ENCODE results near the gene SLC8A2.
A peak's percentile ranks its signal among the peaks of the same experiment; 100 is the strongest.

The SLC8A2 gene

DNA sequence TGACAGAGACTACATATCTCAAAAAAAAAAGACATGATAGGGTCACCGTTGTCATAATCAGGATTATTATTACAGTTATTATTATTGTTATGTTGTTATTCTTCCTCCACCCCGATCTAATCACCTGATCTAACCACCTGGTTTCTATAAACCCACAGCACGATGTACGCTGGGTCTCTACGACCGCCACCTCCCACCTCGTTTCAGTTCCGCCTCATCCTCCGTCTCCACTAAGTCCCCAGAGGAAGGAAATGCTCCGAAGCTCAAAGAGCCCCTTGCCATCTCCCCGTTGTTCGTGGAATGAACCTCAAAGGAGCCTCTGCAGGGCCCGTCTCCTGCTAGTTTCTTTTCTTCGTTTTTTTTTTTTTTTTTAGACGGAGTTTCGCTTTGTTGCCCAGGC lies 36.5 kb downstream of the SLC8A2 start:
- Histone ChIP-seq H3K4me1 (ENCODE audit: control insufficient read depth, insufficient read depth, low read length) (peaks cover 3% of the 10 kb centered on the region; the same call in 1 of the 2 replicates), H3K27me3 (ENCODE audit: control insufficient read depth, insufficient read depth, low read length) (peaks cover 14% of the 10 kb centered on the region), H3K9me3 (ENCODE audit: control insufficient read depth, insufficient read depth, low read length) (no peaks in the 10 kb centered on the region), H3K27ac (ENCODE audit: low read depth, low read length) (no peak overlapping the region), H3K36me3 (ENCODE audit: control insufficient read depth, insufficient read depth, low read length) (no peaks in the 10 kb centered on the region), H3K9ac (ENCODE audit: low read depth, low read length) (no peak overlapping the region), H3K4me3 (ENCODE audit: low read depth, low read length) (no peak overlapping the region)

DNA sequence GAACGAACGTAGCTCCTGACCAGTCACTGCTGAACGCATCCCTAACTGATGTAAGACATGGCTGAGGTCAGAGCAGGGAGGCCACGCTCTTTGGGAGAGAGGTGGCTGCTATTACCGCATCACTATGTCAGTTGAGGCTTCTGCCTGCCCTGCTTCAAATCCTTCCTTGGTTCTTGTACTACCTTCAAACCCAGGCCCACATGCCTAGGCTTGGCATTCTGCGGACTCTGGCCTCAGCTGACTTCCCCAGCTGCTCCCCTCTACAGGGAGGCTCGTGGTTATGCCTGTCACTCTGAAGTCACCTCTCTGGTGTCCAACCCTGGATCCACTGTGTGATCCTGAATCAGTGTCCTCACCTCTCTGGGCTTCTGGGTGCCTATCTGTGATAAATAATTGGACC lies 37.6 kb downstream of the SLC8A2 start:
- H3K36me3 ChIP-seq (ENCODE audit: control insufficient read depth, insufficient read depth, low read length) = no peaks in the 10 kb centered on the region
- H3K4me1 ChIP-seq (ENCODE audit: control insufficient read depth, insufficient read depth, low read length) = peaks cover 6% of the 10 kb centered on the region
- no peak overlapping the region for H3K4me3 ChIP-seq (ENCODE audit: low read depth, low read length)
- H3K27ac ChIP-seq (ENCODE audit: low read depth, low read length) = no peak overlapping the region
- H3K27me3 ChIP-seq (ENCODE audit: control insufficient read depth, insufficient read depth, low read length) = peaks cover 25% of the 10 kb centered on the region
- H3K9ac ChIP-seq (ENCODE audit: low read depth, low read length) = no peak overlapping the region
- H3K9me3 ChIP-seq (ENCODE audit: control insufficient read depth, insufficient read depth, low read length) = no peaks in the 10 kb centered on the region

DNA sequence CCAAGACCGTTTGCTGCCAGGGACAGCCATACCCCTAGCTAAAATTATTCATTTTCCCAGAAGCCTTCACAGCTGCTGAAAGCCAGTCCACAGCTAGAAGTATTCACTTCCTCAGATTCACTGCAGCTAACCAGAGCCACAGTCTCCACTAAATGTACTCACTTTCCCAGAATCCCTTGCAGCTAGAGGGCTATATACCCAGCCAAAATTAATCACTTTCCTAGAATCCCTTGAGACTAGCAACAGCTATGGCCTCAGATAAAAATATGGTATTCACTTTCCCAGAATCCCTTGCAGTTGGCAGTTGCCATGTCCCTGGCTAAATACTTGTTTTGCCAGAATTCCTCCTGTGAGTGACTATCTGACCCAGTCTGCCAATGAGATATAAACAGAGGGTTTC lies 38.6 kb downstream of the SLC8A2 start:
- H3K9ac ChIP-seq (ENCODE audit: low read depth, low read length) = no peak overlapping the region
- H3K27ac ChIP-seq (ENCODE audit: low read depth, low read length) = no peak overlapping the region
- no peaks in the 10 kb centered on the region for H3K9me3 ChIP-seq (ENCODE audit: control insufficient read depth, insufficient read depth, low read length)
- no peak overlapping the region for H3K4me3 ChIP-seq (ENCODE audit: low read depth, low read length)
- H3K4me1 ChIP-seq (ENCODE audit: control insufficient read depth, insufficient read depth, low read length) = peaks cover 9% of the 10 kb centered on the region
- no peaks in the 10 kb centered on the region for H3K36me3 ChIP-seq (ENCODE audit: control insufficient read depth, insufficient read depth, low read length)
- peaks cover 27% of the 10 kb centered on the region for H3K27me3 ChIP-seq (ENCODE audit: control insufficient read depth, insufficient read depth, low read length)

DNA sequence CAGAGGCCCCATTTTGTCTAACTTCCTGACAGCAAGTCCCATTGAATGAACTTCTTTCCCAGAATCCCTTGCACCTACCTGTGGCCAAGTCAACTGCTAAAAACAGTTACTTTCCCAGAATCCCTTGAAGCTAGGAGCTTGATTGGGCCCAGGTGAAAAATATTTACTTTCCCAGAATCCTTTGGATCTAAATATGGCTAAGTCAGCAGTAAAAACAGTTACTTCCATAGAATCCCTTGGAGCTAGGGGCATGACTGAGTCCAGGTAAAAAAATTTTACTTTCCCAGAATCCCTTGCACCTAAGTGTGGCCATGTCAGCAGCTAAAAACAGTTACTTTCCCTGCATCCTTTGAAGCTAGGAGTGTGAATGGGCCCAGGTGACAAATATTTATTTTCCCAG lies 39.2 kb downstream of the SLC8A2 start:
- no peaks in the 10 kb centered on the region for H3K9me3 ChIP-seq (ENCODE audit: control insufficient read depth, insufficient read depth, low read length)
- H3K4me1 ChIP-seq (ENCODE audit: control insufficient read depth, insufficient read depth, low read length) = peaks cover 13% of the 10 kb centered on the region
- peaks cover 27% of the 10 kb centered on the region for H3K27me3 ChIP-seq (ENCODE audit: control insufficient read depth, insufficient read depth, low read length)
- H3K9ac ChIP-seq (ENCODE audit: low read depth, low read length) = no peak overlapping the region
- no peak overlapping the region for H3K4me3 ChIP-seq (ENCODE audit: low read depth, low read length)
- H3K36me3 ChIP-seq (ENCODE audit: control insufficient read depth, insufficient read depth, low read length) = no peaks in the 10 kb centered on the region
- no peak overlapping the region for H3K27ac ChIP-seq (ENCODE audit: low read depth, low read length)

DNA sequence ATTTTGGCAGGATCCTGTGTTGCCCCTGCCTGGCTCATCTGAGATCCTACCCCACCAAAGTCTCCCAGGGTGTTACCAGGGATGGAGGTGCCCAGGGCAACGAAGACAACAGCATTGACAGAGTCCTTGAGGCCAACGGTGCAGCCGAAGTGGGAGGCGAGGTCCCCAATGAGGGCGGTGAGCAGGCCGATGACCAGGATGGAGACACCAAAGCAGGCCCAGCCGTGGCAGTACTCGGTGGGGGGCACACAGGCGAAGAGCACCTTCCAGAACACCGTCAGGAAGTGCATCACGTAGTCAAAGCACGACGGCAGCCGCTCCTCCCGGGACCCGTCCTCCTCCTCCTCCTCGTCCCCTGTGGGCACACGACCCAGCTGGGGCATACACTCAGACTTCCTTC lies 39.6 kb downstream of the SLC8A2 start:
- Histone ChIP-seq H3K9me3 (ENCODE audit: control insufficient read depth, insufficient read depth, low read length) (no peaks in the 10 kb centered on the region), H3K36me3 (ENCODE audit: control insufficient read depth, insufficient read depth, low read length) (no peaks in the 10 kb centered on the region), H3K27ac (ENCODE audit: low read depth, low read length) (no peak overlapping the region), H3K9ac (ENCODE audit: low read depth, low read length) (no peak overlapping the region), H3K4me3 (ENCODE audit: low read depth, low read length) (no peak overlapping the region), H3K27me3 (ENCODE audit: control insufficient read depth, insufficient read depth, low read length) (peaks cover 27% of the 10 kb centered on the region), H3K4me1 (ENCODE audit: control insufficient read depth, insufficient read depth, low read length) (peaks cover 13% of the 10 kb centered on the region)

DNA sequence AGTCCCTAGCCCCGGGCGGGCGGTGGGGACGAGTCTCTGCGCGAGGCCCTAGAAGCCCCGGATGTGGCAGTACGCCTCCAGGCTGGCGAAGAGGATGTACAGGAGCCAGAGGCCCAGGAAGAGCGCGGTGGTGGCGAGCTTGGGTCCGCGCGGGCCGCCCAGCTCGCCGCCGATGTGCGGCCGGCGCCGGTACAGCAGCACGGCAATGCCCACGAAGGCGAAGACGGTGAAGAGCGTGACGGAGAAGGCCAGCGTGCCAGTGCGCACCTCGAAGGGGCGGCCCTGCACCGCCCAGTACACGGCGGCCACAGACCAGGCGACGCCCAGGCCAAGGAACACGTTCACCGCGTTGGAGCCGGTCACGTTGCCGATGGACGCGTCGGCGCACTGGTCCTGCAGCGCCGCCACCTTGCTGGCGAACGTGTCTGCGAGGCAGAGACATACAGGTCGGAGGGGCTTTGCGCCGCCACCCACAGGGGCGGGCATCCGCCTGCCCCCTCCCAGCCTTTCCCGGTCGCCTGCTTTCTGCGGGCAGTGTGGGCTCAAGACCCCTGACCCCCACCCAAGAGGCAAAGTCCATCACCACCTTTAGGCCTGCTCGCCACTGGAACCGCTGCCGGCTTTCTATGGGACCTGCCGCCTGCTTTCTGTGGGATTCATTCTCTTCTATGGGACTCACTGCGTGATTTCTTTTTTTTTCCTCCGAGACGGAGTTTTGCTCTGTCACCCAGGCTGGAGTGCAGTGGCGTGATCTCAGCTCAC lies 41.5 kb downstream of the SLC8A2 start:
- Histone ChIP-seq H3K27ac (ENCODE audit: low read depth, low read length) (no peak overlapping the region), H3K36me3 (ENCODE audit: control insufficient read depth, insufficient read depth, low read length) (no peaks in the 10 kb centered on the region), H3K4me1 (ENCODE audit: control insufficient read depth, insufficient read depth, low read length) (peaks cover 10% of the 10 kb centered on the region), H3K27me3 (ENCODE audit: control insufficient read depth, insufficient read depth, low read length) (peaks cover 38% of the 10 kb centered on the region), H3K9me3 (ENCODE audit: control insufficient read depth, insufficient read depth, low read length) (no peaks in the 10 kb centered on the region), H3K4me3 (ENCODE audit: low read depth, low read length) (peak overlapping the region; percentile 50), H3K9ac (ENCODE audit: low read depth, low read length) (no peak overlapping the region; the same call in 1 of the 2 replicates)

DNA sequence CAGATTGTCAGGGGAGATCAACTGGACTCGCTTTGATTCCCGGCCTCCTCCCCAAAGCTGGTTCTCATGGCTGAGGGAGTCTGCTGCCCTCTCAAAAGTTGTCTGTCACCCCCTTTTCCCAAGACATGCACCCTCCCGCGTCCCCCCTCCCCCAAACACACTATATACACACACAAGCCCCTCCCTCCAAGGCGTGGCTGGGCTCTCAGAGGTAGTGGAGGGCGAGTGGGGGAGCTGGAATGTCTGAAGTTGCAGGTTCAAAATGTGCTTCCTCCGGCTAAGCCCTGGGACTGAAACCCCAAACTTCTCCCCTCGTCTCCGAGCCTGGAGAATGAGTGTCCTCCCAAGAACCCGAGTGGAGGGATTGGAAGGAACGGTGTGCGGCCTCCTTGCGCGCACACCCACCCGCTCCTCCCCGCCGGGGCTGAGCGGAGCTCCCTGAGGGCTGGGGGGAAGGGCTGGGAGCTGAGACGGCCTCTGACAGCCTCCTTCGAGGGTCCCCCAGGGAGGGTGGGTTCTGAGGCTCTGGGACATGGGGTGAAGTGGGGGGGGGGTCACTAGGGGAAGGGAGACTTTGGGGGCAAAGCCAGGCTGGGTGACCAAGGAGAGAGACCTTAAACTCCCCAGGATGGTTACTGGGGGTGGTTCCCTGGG lies 42.4 kb downstream of the SLC8A2 start:
- Histone ChIP-seq H3K27me3 (ENCODE audit: control insufficient read depth, insufficient read depth, low read length) (peaks cover 38% of the 10 kb centered on the region), H3K9ac (ENCODE audit: low read depth, low read length) (no peak overlapping the region), H3K9me3 (ENCODE audit: control insufficient read depth, insufficient read depth, low read length) (no peaks in the 10 kb centered on the region), H3K4me1 (ENCODE audit: control insufficient read depth, insufficient read depth, low read length) (peaks cover 10% of the 10 kb centered on the region), H3K4me3 (ENCODE audit: low read depth, low read length) (peak overlapping the region; percentile 50), H3K27ac (ENCODE audit: low read depth, low read length) (no peak overlapping the region), H3K36me3 (ENCODE audit: control insufficient read depth, insufficient read depth, low read length) (no peaks in the 10 kb centered on the region)

DNA sequence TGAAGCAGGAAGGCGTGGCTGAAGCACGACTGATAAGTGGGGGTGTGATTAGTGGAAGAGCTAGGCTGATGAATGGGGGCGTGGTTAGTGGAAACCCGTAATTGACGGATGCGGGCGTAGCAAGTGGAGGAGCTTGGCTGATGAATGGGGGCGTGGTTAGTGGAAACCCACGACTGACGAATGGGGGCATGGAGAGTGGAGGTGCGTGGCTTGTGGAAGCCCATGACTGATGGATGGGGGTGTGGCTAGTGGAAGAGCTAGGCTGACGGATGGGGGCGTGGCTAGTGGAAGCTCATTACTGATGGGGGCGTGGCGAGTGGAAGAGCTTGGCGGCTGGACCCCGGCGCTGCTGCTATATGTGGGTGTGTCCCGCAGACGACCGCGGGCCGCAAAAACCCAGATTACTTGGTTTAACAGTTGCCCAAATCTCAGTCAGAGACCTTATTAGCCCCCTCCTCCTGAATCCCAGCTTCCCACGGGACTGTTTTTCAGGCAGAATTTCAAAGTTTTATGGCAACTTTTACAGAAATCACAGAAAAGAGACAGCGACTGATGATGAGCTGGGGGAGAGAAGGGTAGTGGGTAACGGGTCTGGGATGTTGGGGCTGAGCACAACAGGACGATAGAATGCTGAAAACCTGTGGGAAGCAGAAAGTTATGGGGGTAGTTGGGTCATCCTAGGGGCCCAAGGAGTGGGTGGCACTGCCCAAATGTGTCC lies 43.4 kb downstream of the SLC8A2 start:
- H3K36me3 ChIP-seq (ENCODE audit: control insufficient read depth, insufficient read depth, low read length) = no peaks in the 10 kb centered on the region
- H3K27ac ChIP-seq (ENCODE audit: low read depth, low read length) = peak overlapping the region; percentile 78
- peak overlapping the region; percentile 57 for H3K4me3 ChIP-seq (ENCODE audit: low read depth, low read length)
- H3K27me3 ChIP-seq (ENCODE audit: control insufficient read depth, insufficient read depth, low read length) = peaks cover 47% of the 10 kb centered on the region
- peaks cover 10% of the 10 kb centered on the region for H3K4me1 ChIP-seq (ENCODE audit: control insufficient read depth, insufficient read depth, low read length)
- no peaks in the 10 kb centered on the region for H3K9me3 ChIP-seq (ENCODE audit: control insufficient read depth, insufficient read depth, low read length)
- H3K9ac ChIP-seq (ENCODE audit: low read depth, low read length) = no peak overlapping the region

DNA sequence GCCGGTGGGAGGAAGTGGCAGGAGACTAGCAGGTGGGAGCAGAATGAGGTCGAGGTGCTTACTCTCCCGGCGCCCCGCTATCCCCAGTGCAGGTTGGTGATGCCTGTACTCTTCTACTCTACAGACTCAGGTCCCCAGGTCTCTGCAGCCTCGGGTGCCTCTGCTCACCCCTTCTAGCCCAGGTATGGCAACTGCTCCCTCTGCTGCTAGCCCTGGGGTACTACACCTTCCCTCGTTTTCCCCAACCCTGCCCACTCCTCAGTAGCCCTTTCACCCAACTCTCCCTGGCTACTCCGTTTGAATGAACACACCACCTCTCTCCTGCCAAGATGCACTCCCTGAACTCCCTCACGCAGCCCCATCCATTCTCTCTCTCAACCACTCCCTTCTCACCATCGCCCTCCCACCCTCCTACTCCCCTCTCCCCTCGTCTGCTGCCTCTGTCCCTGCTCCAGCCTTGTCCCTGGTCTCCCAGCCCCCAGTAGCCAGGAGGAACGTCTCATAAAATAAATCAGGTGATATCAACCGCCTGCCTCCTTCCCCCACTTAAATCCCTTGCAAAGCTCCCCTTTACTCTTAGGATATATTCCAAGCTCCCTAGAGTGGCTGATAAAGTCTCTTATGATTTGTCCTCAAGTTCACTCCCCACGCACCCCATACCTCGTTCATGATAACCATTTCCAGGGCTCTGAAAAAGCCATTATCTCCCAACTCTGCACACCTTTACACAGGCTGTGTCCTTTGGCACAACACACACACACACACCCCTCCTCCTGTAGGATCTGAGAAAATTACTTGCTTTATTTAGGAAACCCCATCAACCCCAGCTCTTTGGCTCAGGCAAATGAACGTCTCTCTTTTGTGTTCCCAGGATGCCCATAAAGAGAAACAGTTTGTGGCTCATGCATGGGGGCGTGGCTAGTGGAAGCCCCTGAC lies 44.2 kb downstream of the SLC8A2 start:
- H3K27me3 ChIP-seq (ENCODE audit: control insufficient read depth, insufficient read depth, low read length) = peaks cover 55% of the 10 kb centered on the region

DNA sequence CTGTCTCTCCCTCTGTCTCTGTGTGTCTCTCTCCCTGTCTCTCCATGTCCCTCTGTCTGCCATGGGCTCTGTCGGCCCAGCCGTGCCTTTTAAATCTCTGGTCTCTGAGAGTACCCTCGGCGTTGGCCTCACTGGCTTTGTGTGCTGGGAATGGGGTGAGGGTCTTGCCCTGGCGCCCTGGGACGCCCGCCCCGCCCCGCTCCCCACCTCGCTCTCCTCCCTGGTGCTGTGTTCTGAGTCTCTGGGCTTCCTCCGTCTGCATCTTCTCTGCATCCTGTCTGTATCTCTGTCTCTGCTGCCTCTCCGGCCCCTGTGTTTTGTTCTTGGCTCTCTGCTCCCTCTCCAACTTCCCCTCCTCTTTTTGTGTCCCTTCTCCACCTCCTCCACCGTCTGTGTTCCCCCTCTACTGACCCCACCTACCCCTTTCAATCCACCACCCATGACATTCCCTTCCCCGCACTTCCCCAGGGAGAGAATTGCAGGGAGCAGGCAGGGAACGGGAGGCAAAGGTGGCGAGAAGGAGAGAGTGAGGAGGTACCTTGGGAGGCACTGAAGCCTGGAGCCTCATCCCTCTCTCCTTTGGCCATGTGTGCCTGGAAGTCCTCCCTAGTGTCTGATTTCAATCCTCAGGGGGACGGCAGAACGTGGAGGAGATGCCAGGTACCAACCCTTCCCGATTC lies 48.4 kb downstream of the SLC8A2 start:
- Histone ChIP-seq H3K4me3 (ENCODE audit: low read depth, low read length) (no peak overlapping the region), H3K27me3 (ENCODE audit: control insufficient read depth, insufficient read depth, low read length) (peaks cover 68% of the 10 kb centered on the region), H3K36me3 (ENCODE audit: control insufficient read depth, insufficient read depth, low read length) (no peaks in the 10 kb centered on the region), H3K27ac (ENCODE audit: low read depth, low read length) (no peak overlapping the region), H3K4me1 (ENCODE audit: control insufficient read depth, insufficient read depth, low read length) (peaks cover 22% of the 10 kb centered on the region), H3K9me3 (ENCODE audit: control insufficient read depth, insufficient read depth, low read length) (no peaks in the 10 kb centered on the region), H3K9ac (ENCODE audit: low read depth, low read length) (no peak overlapping the region)

More for the DNA sequence above, 44.2 kb downstream of the SLC8A2 start:
- H3K9ac ChIP-seq (ENCODE audit: low read depth, low read length) = peak overlapping the region; percentile 9; the same call in 1 of the 2 replicates
- H3K4me3 ChIP-seq (ENCODE audit: low read depth, low read length) = peak overlapping the region; percentile 57
- peak overlapping the region; percentile 78 for H3K27ac ChIP-seq (ENCODE audit: low read depth, low read length)
- no peaks in the 10 kb centered on the region for H3K36me3 ChIP-seq (ENCODE audit: control insufficient read depth, insufficient read depth, low read length)
- H3K9me3 ChIP-seq (ENCODE audit: control insufficient read depth, insufficient read depth, low read length) = no peaks in the 10 kb centered on the region
- peaks cover 10% of the 10 kb centered on the region for H3K4me1 ChIP-seq (ENCODE audit: control insufficient read depth, insufficient read depth, low read length)
